ENCODE data around the gene TCF7.

Gene TCF7

GRCh38 chr5:134184155-134185135 lies 70.0 kb downstream of the TCF7 start:
- DNase-seq: peak; percentile 35

- no peak for DNase-seq
Observed at GRCh38 chr5:134188092-134188491, 73.6 kb downstream of the TCF7 start.

- DNase-seq: no peak
Observed at GRCh38 chr5:134189031-134189430, 74.5 kb downstream of the TCF7 start.

- DNase-seq: no peak
Observed at GRCh38 chr5:134195666-134196065, 81.2 kb downstream of the TCF7 start.

All from NK-92 treated with Interleukin-12 subunit alpha and Interleukin-12 subunit beta, amount 100 ng/mL, for 24 hours (cell line).